CD14-positive monocyte (primary cell): ENCODE measurements around the gene GSDME. TPM values are rescaled to one million over a fixed set of nuclear protein-coding genes. Genes with fewer than 3 reads are reported as not detected.

ENCODE experiments used
- DNase-seq, 3 donors: peaks; one replicate each; pipeline ENCODE4 v3.0.0-alpha.2; 2011 to 2022
- H2AFZ ChIP-seq: 2 replicates; pipeline ENCODE4 v1.6.0; 2012; ENCODE audit warnings: mild to moderate bottlenecking, low read depth, low read length, inconsistent platforms; ENCODE audit not compliant: insufficient read depth, poor library complexity, severe bottlenecking
- H3K27ac ChIP-seq, 2 donors: 1 replicate in 1 of 2; 2 replicates in 1 of 2; pipeline ENCODE4 v1.5.1; 2012 to 2013; ENCODE audit warnings: low read length in 2 of 2, control low read depth in 1 of 2, inconsistent platforms in 1 of 2, low read depth in 1 of 2, mild to moderate bottlenecking in 1 of 2
- H3K27me3 ChIP-seq, 2 donors: one replicate each; pipeline versions ENCODE4 v1.6.0 to v1.6.1; 2011 to 2013; ENCODE audit warnings: low read length in 2 of 2; ENCODE audit not compliant: control insufficient read depth in 2 of 2, insufficient read depth in 2 of 2
- H3K36me3 ChIP-seq, 2 donors: replicated peaks in 1 of 2; 1 replicate in 1 of 2; 2 replicates in 1 of 2; pipeline versions ENCODE4 v1.5.1 to v1.6.1; 2012 to 2013; ENCODE audit warnings: low read length in 2 of 2, control low read depth in 1 of 2, inconsistent platforms in 1 of 2, mild to moderate bottlenecking in 1 of 2; ENCODE audit not compliant: insufficient read depth in 2 of 2, control insufficient read depth in 1 of 2
- H3K4me1 ChIP-seq, 2 donors: 1 replicate in 1 of 2; 2 replicates in 1 of 2; pipeline versions ENCODE4 v1.5.1 to v1.6.1; 2012 to 2013; ENCODE audit warnings: low read length in 2 of 2, control low read depth in 1 of 2, inconsistent platforms in 1 of 2, mild to moderate bottlenecking in 1 of 2, moderate library complexity in 1 of 2; ENCODE audit not compliant: insufficient read depth in 2 of 2, control insufficient read depth in 1 of 2
- H3K4me2 ChIP-seq: replicated peaks from 2 replicates; pipeline ENCODE3; 2012; ENCODE audit warnings: low read length, moderate library complexity, mild to moderate bottlenecking; ENCODE audit not compliant: poor library complexity, severe bottlenecking; ENCODE audit errors: extremely low read depth
- H3K4me3 ChIP-seq, 3 experiments: fragments of 200-600 bp in 1 of 3; sonication (generic) in 1 of 3; replicated peaks in 1 of 3; 1 replicate in 2 of 3; 2 replicates in 1 of 3; pipeline ENCODE4 v1.5.1; 2011 to 2013; ENCODE audit warnings: low read length in 3 of 3, mild to moderate bottlenecking in 3 of 3, control low read depth in 2 of 3, low read depth in 2 of 3, inconsistent platforms in 1 of 3, moderate library complexity in 1 of 3
- H3K79me2 ChIP-seq: 2 replicates; pipeline ENCODE4 v1.6.0; 2012; ENCODE audit warnings: mild to moderate bottlenecking, control low read depth, inconsistent platforms, low read length, moderate library complexity; ENCODE audit not compliant: insufficient read depth
- H3K9ac ChIP-seq: 2 replicates; pipeline ENCODE4 v1.6.0; 2017; ENCODE audit warnings: low read length, mild to moderate bottlenecking; ENCODE audit not compliant: insufficient read depth, poor library complexity, severe bottlenecking
- H3K9me3 ChIP-seq, 2 donors: replicated peaks in 1 of 2; 1 replicate in 1 of 2; 2 replicates in 1 of 2; pipeline versions ENCODE4 v1.5.1 to v1.6.1; 2012 to 2013; ENCODE audit warnings: low read length in 2 of 2, control low read depth in 1 of 2; ENCODE audit not compliant: control insufficient read depth in 1 of 2, insufficient read depth in 1 of 2
- H4K20me1 ChIP-seq: 2 replicates; pipeline ENCODE4 v1.6.0; 2012; ENCODE audit warnings: mild to moderate bottlenecking, low read length, control low read depth, moderate library complexity; ENCODE audit not compliant: insufficient read depth
- H3K27ac Mint-ChIP-seq, 7 donors: one replicate each; pipeline ENCODE4 v1.8.0; 2020; ENCODE audit warnings: mild to moderate bottlenecking in 7 of 7, mixed read lengths in 7 of 7, moderate library complexity in 6 of 7, inconsistent platforms in 2 of 7
- H3K27me3 Mint-ChIP-seq, 3 donors: one replicate each; pipeline ENCODE4 v1.8.0; 2021 to 2022; ENCODE audit warnings: low read depth in 3 of 3, mild to moderate bottlenecking in 3 of 3, mixed read lengths in 3 of 3, moderate library complexity in 3 of 3, inconsistent platforms in 1 of 3
- H3K36me3 Mint-ChIP-seq, 2 donors: one replicate each; pipeline ENCODE4 v1.8.0; 2020; ENCODE audit warnings: mixed read lengths in 2 of 2, inconsistent platforms in 1 of 2, mild to moderate bottlenecking in 1 of 2
- H3K4me1 Mint-ChIP-seq: one replicate; pipeline ENCODE4 v1.8.0; 2020; ENCODE audit warnings: mild to moderate bottlenecking, mixed read lengths
- H3K4me3 Mint-ChIP-seq, 2 donors: one replicate each; pipeline ENCODE4 v1.8.0; 2020; ENCODE audit warnings: mild to moderate bottlenecking in 2 of 2, mixed read lengths in 2 of 2, moderate library complexity in 1 of 2
- H3K9me3 Mint-ChIP-seq, 7 donors: one replicate each; pipeline ENCODE4 v1.8.0; 2020 to 2022; ENCODE audit warnings: mixed read lengths in 7 of 7, mild to moderate bottlenecking in 6 of 7, moderate library complexity in 6 of 7, inconsistent platforms in 2 of 7
- CTCF ChIP-seq: fragments of 200-600 bp; IDR thresholded peaks from one replicate; pipeline ENCODE4 v1.8.0; 2022; ENCODE audit warnings: antibody characterized with exemption, mild to moderate bottlenecking
- WGBS: methylation state at CpG from one replicate; pipeline ENCODE4 v1.1.5; 2013; ENCODE audit warnings: missing lambda C conversion rate; ENCODE audit not compliant: insufficient coverage; 5-methylcytosine and 5-hydroxymethylcytosine counted together
- intact Hi-C, 2 donors: fragments of 100-400 bp; cut with micrococcal nuclease; formaldehyde crosslinking; loops; one replicate each; pipeline versions ENCODE4 v1.15.0 to v1.15.1; 2023
- polyA plus RNA-seq, 3 donors: library from polyadenylated mRNA; depleted of rRNA in 1 of 3; unstranded in 2 of 3; stranded (reverse) in 1 of 3; fragments of 300-500 nt in 2 of 3; fragments of >200 nt in 1 of 3; fragmentation: Illumina TruSeq in 2 of 3; gene quantifications; 1 replicate in 2 of 3; 2 replicates in 1 of 3; pipeline ENCODE4 v1.2.3, GENCODE V29; 2012 to 2021

GSDME gene
- polyA plus RNA-seq, 3 donors, result 1.3 to 2.3 TPM; not detected in 1

- peaks cover 8 to 9% of the 10 kb centered on the region in 2 donors for H3K4me1 ChIP-seq
- H3K4me2 ChIP-seq, result no peak overlapping the region
- H3K9ac ChIP-seq, result peak overlapping the region; percentile 18
- peak overlapping the region in 1 of 2 donors; percentile 49 for H3K27ac ChIP-seq
- no peaks in the 10 kb centered on the region for H3K79me2 ChIP-seq
- Mint-ChIP-seq H3K4me3 (peak overlapping the region in 1 of 2 donors; percentile 7), H3K27me3 (no peaks in the 10 kb centered on the region), H3K9me3 (peaks cover 2 to 5% (median 3%) of the 10 kb centered on the region in 7 donors), H3K27ac (peak overlapping the region in 6 of 7 donors; percentile 17 to 83 (median 75)), H3K36me3 (peaks cover 0 to 3% of the 10 kb centered on the region in 2 donors), H3K4me1 (peaks cover 12% of the 10 kb centered on the region)
- no peaks in the 10 kb centered on the region for H4K20me1 ChIP-seq
- intact Hi-C loops, result no loop called here
- H3K9me3 ChIP-seq, result peaks cover 0 to 3% of the 10 kb centered on the region in 2 donors
- no peak for TF ChIP-seq CTCF
- H3K4me3 ChIP-seq, result no peak overlapping the region
- 80% methylated on average over 3 of the region's 9 CpGs for WGBS
- H2AFZ ChIP-seq, result peak overlapping the region; percentile 32
- no peaks in the 10 kb centered on the region for H3K36me3 ChIP-seq
- peak in 1 of 3 donors; percentile 26 for DNase-seq
- no peaks in the 10 kb centered on the region for H3K27me3 ChIP-seq
Observed at GRCh38 chr7:24793982-24794648, 36.9 kb upstream of the GSDME start.

- TF ChIP-seq CTCF, result no peak
- Histone ChIP-seq H3K4me2 (no peak overlapping the region), H3K36me3 (no peaks in the 10 kb centered on the region), H3K4me1 (peaks cover 29 to 35% of the 10 kb centered on the region in 2 donors), H3K27me3 (no peaks in the 10 kb centered on the region), H3K4me3 (no peak overlapping the region), H3K27ac (no peak overlapping the region), H3K9ac (no peak overlapping the region), H4K20me1 (no peaks in the 10 kb centered on the region), H3K9me3 (peaks cover 0 to 4% of the 10 kb centered on the region in 2 donors), H2AFZ (no peak overlapping the region), H3K79me2 (no peaks in the 10 kb centered on the region)
- DNase-seq, result peak in 1 of 3 donors; percentile 27
- intact Hi-C loops, result loop anchor here in 1 of 2 donors (10.0 kb wide), 1 partner anchor 46 kb away; no protein-coding TSS in a partner anchor
- Mint-ChIP-seq H3K4me1 (peaks cover 29% of the 10 kb centered on the region), H3K27me3 (no peaks in the 10 kb centered on the region), H3K9me3 (peaks cover 2 to 9% (median 5%) of the 10 kb centered on the region in 7 donors), H3K4me3 (no peak overlapping the region), H3K36me3 (peaks cover 0 to 3% of the 10 kb centered on the region in 2 donors), H3K27ac (peak overlapping the region in 2 of 7 donors; percentile 15 to 23)
- 100% methylated on average over 5 of the region's 10 CpGs for WGBS
Observed at GRCh38 chr7:24788961-24789576, 31.8 kb upstream of the GSDME start.
